ENCODE results near the gene MISP. TPM values are rescaled to one million over a fixed set of nuclear protein-coding genes. Genes with fewer than 3 reads are reported as not detected.
"Not testable (repeated sequence)": the region's sequence is repeated elsewhere in the genome, so short reads cannot be mapped to it uniquely, and the experiment has no call there.

MISP gene
- total RNA-seq, 2 donors from 2014 or later, result 7.3 to 9.3 TPM

DNA sequence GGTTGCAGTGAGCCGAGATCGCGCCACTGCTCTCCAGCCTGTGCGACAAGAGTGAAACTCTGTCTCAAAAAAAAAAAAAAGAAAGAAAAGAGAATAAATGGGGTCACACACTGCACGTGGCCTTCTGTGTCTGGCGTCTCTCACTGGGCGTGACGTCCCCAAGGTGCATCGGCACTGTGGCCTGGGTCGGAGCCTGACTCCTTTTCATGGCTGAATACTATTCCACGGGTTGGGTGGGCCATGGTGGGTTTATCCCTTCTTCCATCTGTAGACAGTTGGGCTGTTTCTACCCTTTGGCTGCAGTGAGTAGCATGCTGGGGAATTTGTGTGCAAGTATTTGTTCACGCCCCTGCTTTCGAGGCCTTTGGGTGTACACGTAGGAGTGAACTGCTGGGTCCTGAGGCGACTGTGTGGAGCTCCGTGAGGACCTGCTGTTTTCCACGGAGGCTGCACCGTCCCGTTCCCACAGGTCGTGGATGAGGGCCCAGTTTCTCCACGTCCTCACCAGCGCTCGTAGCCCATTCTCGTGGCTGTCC is 8.3 kb upstream of the MISP start:
- H3K4me3 ChIP-seq, result no peak overlapping the region
- H3K27ac ChIP-seq, result no peak overlapping the region
- no peaks in the 10 kb centered on the region for H3K4me1 ChIP-seq (replicated peaks)
- DNase-seq (ENCODE audit: low spot score), result no peak
- WGBS, result 91% methylated on average over 24 of the region's 24 CpGs
- no peaks in the 10 kb centered on the region for H3K27me3 ChIP-seq (replicated peaks; ENCODE audit: insufficient read depth)
- TF ChIP-seq POLR2AphosphoS5 (IDR thresholded peaks at IDR 0.05) (no peak), POLR2A (IDR thresholded peaks at IDR 0.05) (no peak)
- TF ChIP-seq, protein P1, sequence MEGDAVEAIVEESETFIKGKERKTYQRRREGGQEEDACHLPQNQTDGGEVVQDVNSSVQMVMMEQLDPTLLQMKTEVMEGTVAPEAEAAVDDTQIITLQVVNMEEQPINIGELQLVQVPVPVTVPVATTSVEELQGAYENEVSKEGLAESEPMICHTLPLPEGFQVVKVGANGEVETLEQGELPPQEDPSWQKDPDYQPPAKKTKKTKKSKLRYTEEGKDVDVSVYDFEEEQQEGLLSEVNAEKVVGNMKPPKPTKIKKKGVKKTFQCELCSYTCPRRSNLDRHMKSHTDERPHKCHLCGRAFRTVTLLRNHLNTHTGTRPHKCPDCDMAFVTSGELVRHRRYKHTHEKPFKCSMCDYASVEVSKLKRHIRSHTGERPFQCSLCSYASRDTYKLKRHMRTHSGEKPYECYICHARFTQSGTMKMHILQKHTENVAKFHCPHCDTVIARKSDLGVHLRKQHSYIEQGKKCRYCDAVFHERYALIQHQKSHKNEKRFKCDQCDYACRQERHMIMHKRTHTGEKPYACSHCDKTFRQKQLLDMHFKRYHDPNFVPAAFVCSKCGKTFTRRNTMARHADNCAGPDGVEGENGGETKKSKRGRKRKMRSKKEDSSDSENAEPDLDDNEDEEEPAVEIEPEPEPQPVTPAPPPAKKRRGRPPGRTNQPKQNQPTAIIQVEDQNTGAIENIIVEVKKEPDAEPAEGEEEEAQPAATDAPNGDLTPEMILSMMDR (IDR thresholded peaks at IDR 0.05), result no peak
- no peaks in the 10 kb centered on the region for H3K36me3 ChIP-seq
- no peaks in the 10 kb centered on the region for H3K9me3 ChIP-seq
- intact Hi-C loops (cut with DNase I), result no loop called here

- Histone ChIP-seq H3K4me1 (replicated peaks) (no peaks in the 10 kb centered on the region), H3K9me3 (no peaks in the 10 kb centered on the region), H3K4me3 (no peak overlapping the region), H3K27ac (no peak overlapping the region), H3K36me3 (no peaks in the 10 kb centered on the region), H3K27me3 (replicated peaks; ENCODE audit: insufficient read depth) (no peaks in the 10 kb centered on the region)
- WGBS, result 48% methylated on average over 13 of the region's 13 CpGs
- intact Hi-C loops (cut with DNase I), result no loop called here
- TF ChIP-seq, protein P1 (IDR thresholded peaks at IDR 0.05), result no peak
- TF ChIP-seq POLR2A (IDR thresholded peaks at IDR 0.05), result no peak
- no peak for TF ChIP-seq POLR2AphosphoS5 (IDR thresholded peaks at IDR 0.05)
- DNase-seq (ENCODE audit: low spot score), result no peak
Measured at GRCh38 chr19:743168-743687, 7.7 kb upstream of the MISP start.

GRCh38 chr19:745138-745537 is 5.8 kb upstream of the MISP start:
- H3K36me3 ChIP-seq, result not testable (repeated sequence)

GRCh38 chr19:746208-746819 is 4.6 kb upstream of the MISP start:
- Histone ChIP-seq H3K36me3 (no peaks in the 10 kb centered on the region), H3K9me3 (no peaks in the 10 kb centered on the region), H3K27ac (no peak overlapping the region), H3K27me3 (replicated peaks; ENCODE audit: insufficient read depth) (no peaks in the 10 kb centered on the region), H3K4me3 (no peak overlapping the region), H3K4me1 (replicated peaks) (no peaks in the 10 kb centered on the region)
- intact Hi-C loops (cut with DNase I), result no loop called here
- TF ChIP-seq, protein P1 (IDR thresholded peaks at IDR 0.05), result no peak
- TF ChIP-seq POLR2AphosphoS5 (IDR thresholded peaks at IDR 0.05) (no peak), POLR2A (IDR thresholded peaks at IDR 0.05) (no peak)
- 94% methylated on average over 43 of the region's 43 CpGs for WGBS
- DNase-seq (ENCODE audit: low spot score), result no peak

More at GRCh38 chr19:745138-745537, 5.8 kb upstream of the MISP start:
- WGBS, result 54% methylated on average over 7 of the region's 7 CpGs
- H3K4me1 ChIP-seq (replicated peaks); H3K9me3 ChIP-seq; DNase-seq (ENCODE audit: low spot score); H3K4me3 ChIP-seq; H3K27ac ChIP-seq; intact Hi-C loops (cut with DNase I); H3K27me3 ChIP-seq (replicated peaks; ENCODE audit: insufficient read depth): not testable (repeated sequence)

- H3K4me3 ChIP-seq, result no peak overlapping the region
- H3K9me3 ChIP-seq, result no peaks in the 10 kb centered on the region
- H3K36me3 ChIP-seq, result no peaks in the 10 kb centered on the region
- 95% methylated on average over 19 of the region's 22 CpGs for WGBS
- H3K27ac ChIP-seq, result no peak overlapping the region
- H3K4me1 ChIP-seq (replicated peaks), result peaks cover under 1% of the 10 kb centered on the region
- no peaks in the 10 kb centered on the region for H3K27me3 ChIP-seq (replicated peaks; ENCODE audit: insufficient read depth)
- no peak for DNase-seq (ENCODE audit: low spot score)
- TF ChIP-seq POLR2A (IDR thresholded peaks at IDR 0.05) (no peak), POLR2AphosphoS5 (IDR thresholded peaks at IDR 0.05) (no peak)
- TF ChIP-seq, protein P1 (IDR thresholded peaks at IDR 0.05), result no peak
- intact Hi-C loops (cut with DNase I), result no loop called here
Measured at GRCh38 chr19:746956-747355, 4.0 kb upstream of the MISP start.
